H54 (cell line): ENCODE data around the gene XRCC4.

ENCODE experiments used
- DNase-seq: peaks from one replicate; pipeline ENCODE4 v3.0.0; 2011; ENCODE audit warnings: low spot score, mixed read lengths; ENCODE audit not compliant: insufficient read length
- FAIRE-seq: peaks from 3 replicates; lab custom pipeline; 2011; peaks lifted over from hg19 to GRCh38; lab: Jason Lieb, UNC
- POLR2A ChIP-seq: IDR thresholded peaks from 2 replicates; pipeline ENCODE4 v1.6.1; 2011; ENCODE audit warnings: low read depth, mild to moderate bottlenecking, low read length

The XRCC4 gene

DNA sequence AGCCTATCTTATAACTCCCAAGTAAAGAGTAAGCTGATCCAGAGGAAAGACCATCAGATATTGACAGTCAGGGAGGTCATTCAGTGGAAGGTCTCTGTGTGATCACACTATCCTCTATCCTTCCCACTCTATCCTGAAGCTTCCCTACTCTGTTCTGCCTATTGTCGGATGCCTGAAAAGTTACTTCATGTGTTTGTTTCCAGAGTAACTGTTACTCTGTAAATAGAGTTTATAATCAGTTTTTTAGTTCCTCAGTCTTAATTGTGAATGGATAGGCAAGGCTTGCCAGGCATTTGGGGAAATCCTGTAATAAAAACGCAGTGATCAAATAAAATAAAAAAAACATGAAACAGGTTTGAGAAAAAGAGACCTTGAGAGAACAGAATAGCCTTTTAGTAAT is 79.8 kb downstream of the XRCC4 start:
- FAIRE-seq (no peak), DNase-seq (no peak)
- TF ChIP-seq POLR2A = no peak

DNA sequence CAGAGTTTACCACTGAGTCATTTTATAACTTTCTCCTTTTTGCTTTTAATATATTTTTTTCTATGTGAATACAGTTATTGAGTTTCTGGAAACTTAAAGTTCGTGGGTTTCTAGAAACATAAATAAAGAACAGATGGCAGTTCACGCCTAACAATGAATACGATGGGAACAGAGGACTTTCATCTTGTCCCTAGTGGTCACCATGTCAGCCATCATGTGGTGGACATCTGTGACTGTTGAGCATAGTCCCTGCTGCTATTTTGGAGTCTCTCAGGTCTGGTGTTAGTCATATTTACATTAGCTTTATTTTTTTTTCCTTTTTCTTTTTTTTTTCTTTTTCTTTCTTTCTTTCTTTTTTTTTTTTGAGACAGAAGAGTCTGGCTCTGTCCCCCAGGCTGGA is 85.3 kb downstream of the XRCC4 start:
- no peak for FAIRE-seq
- no peak for TF ChIP-seq POLR2A
- no peak for DNase-seq

DNA sequence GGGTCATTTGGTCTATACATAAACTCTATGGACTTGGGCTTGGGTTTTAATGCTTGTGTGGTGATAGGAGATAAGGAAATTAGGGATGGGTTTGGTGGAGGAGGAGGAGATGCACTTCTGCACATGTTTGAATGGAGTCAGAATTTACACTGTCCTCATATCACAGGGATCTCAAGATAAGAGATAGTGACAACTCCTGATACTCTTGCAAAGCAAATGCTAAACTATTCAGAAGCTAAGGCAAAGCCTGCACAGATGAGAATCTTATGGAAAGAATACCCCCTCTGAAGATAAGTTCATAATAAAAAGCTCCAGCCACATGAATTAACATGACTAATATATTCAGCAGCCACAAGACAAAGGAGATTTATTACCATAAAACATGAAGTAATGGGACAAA is 90.2 kb downstream of the XRCC4 start:
- FAIRE-seq (no peak), DNase-seq (no peak)
- no peak for TF ChIP-seq POLR2A

DNA sequence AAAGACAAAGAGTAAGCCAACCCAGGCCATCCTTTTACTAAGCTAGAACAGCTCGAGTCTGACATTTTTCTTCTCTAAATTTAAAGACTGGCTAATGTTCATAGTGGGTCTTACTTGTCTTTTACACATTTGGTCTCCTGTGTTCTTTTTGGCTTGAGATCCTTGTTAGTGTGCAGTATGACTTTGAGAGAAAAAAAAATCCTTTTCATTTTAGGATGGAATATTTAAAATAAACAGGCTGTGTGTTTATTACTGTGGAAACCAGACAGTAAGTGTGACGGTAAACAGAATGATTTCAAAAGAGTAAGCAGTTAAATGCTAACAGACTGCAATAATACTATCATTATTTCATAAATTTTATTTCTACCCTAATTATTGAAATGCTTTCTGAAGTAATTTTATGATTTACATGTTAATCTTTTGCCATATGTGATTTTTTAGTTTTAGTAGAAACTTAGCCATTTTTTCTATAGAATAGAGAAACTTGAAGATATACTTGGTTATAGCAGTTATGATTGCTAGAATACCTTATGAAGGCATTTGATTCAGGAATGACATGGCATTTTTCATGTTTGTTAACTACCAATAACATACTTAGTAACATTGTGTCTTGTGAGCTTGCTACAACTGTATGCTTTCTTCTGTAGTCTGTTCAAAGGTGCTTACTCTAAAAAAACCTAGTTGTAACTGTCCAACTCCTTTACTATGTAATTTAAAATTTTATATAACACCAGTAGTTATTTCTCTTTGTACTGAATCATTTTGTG is 92.4 kb downstream of the XRCC4 start:
- no peak for TF ChIP-seq POLR2A
- FAIRE-seq (no peak), DNase-seq (no peak)

DNA sequence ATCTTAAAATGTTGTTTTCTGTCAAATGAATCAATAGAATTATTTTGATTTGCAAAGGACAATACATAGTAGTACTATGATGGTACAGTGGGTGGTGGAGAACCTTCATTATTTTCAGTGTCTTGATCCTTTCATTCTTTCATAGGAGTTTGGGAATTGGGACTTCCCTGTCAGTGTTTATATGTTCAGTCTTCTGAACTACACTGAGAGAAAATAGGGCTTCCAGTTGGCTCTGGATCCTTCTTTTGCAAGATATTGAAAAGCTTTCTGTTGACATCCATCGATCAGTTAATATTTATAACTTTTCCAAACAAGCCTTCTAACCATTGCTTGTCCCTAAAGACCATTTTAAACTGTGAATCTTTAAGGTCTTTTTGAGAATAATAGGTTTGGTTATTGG is 94.7 kb downstream of the XRCC4 start:
- TF ChIP-seq POLR2A = no peak
- no peak for FAIRE-seq
- no peak for DNase-seq

DNA sequence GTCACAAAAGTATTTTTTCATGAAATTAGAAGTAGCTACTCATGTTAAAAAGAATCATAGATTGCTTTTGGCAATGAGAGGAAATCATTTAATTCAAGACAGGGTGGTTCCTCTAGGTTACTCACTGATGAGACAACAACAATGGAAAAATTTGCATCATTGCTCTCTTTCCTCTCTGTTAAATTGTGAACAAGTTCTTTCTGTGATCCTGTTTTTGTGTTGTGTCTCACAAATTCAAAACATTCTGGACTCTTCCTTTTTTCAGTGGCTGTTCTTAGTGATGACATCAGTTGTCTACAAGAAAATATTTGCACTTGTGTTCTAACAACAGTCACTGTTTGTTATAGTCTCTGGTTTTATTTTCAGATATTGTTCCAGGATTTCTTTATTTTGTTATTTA is 95.3 kb downstream of the XRCC4 start:
- TF ChIP-seq POLR2A = no peak
- DNase-seq = no peak
- FAIRE-seq = no peak

DNA sequence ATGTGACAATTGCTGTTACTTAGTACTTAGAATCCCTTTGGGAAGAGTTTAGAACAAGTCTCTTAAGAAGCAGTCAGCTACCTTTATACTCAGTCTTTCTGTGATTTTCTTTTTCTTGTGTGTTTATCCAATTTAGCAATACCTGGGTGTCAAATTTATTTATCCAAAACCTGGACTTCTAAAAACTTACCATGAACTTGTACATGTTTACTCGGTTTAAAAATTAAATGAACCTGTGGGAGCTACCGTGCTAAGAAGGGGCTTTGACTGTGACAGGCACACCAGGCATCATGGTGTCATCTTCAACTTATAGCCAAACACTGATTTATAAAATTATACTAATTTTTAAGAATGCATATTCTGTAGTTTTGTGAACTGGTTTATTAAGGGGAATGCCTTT is 96.5 kb downstream of the XRCC4 start:
- no peak for DNase-seq
- FAIRE-seq = no peak
- TF ChIP-seq POLR2A = no peak

DNA sequence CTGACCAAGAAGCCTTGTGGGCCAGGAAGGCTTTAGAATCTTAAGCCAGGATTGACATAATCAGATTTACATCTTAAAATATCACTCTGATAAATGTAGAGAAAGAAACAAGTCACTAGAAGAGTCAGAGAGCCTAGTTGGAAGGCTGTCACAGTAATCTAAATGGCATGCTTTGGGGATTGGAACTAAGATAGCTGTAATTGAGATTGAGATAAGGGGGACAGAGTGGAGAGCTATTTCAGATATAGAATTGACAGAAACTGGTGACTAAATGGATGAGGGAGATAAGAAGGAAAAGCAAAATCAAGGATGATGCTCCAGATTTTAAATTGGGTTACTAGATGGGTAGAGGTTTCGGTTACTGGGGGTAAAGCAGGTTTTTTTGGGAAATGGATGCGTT is 100.5 kb downstream of the XRCC4 start:
- FAIRE-seq (no peak), DNase-seq (no peak)
- TF ChIP-seq POLR2A = no peak

DNA sequence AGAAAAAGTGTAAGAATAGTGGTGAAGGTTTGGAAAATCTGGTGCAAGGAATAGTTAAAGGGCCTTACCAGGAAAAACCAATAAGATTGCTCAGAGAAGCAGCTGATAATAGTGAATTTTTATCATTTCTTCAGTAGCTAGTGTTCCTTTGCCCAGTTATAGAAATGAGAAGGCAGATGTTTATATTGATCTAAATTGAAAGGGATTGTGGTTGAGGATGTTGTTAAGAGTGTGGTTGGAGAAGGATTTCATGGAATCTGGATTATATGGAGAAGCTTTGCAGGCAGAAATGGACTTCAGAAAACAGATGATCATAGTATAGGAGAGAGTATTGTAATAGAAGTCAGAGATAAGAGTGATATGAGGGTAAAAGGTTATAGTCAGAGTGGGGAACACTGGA is 102.6 kb downstream of the XRCC4 start:
- DNase-seq = no peak
- no peak for TF ChIP-seq POLR2A
- no peak for FAIRE-seq

DNA sequence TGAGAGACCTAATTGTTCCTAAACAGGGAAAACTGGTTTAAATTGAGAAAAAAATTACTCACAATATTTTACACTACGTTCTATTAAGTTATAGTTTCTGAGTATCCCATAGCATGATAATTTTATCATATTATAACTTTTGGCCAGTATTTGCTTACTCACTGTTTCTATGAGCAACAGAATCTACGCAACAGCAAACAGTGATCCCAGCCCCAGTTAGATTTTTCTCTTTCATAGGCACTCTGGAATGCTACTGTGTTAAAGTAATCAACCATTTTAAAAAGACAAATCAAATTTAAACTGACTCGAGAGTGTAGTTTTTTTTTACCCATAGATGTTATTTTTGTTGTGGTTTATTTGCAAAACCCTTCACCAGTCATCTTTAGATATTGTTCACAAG is 107.2 kb downstream of the XRCC4 start:
- TF ChIP-seq POLR2A = no peak
- FAIRE-seq (no peak), DNase-seq (no peak)

DNA sequence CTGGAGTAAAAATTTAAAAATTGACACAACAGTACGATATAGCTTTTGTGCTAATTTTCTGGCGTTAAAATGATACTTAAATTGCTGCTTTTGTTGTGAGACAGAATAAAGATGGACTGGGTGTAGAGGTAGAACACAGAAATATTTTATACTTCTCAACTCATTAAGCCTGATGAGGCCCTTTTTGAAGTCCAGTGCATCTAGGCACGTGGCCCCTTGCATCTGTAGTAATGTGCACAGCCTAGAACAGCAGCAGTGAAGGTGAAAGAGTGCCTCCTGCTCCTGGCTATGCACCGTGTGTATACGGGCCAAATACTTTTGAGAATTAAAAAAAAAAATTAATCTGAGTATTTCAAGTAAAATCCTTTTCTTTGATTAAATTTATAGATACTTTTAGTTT is 115.6 kb downstream of the XRCC4 start:
- no peak for TF ChIP-seq POLR2A
- FAIRE-seq = no peak

DNA sequence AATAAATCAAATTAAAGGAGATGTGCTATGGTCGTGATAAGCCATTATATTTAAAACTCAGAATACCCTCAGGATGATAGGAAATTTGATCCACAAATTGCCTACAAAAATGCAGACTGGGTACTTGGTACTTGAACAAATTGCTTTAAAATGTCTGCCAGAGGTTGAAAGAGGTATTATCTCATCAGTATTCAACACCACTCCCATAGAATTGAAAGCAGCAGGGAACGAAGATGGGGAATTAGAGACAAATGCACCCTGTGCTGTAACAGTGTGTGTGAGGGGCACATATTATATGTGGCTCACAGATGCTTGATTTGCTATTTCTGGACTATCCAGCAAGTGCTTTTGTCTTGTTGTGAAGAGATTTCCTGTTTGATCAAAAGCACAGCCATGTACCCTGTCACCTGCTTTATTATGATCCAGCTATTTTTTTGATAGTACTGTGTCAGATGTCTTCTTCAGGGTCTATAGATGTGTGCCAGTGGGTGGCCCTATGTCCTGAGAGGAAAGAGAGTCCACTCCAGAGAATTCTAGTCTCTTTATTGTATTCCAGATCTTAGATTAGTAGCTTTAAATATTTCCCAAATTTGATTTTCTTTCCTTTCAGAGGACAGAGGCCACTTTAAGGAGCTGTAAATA is 120.1 kb downstream of the XRCC4 start:
- TF ChIP-seq POLR2A = no peak
- DNase-seq = no peak
- no peak for FAIRE-seq

More for the DNA sequence above, 115.6 kb downstream of the XRCC4 start:
- no peak for DNase-seq

DNA sequence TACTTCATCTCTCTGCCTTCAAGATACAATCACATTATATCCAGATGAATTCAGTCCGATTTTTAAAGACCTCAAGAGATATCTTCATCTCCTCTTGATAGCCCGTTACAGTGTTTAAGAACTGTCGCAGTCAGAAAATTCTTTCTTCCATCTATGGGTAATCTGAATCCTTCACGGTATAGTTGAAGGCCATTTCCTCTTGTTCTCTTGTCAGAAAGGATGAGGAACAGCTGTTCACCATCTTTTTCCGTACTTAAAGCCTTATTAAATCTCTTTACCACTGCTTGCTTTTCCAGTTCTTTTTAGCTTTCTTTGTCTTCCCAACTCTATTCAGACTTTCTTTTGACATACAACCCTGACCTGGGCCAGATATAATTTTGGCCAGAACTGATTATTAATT is 121.8 kb downstream of the XRCC4 start:
- TF ChIP-seq POLR2A = no peak
- DNase-seq = no peak
- FAIRE-seq = no peak

DNA sequence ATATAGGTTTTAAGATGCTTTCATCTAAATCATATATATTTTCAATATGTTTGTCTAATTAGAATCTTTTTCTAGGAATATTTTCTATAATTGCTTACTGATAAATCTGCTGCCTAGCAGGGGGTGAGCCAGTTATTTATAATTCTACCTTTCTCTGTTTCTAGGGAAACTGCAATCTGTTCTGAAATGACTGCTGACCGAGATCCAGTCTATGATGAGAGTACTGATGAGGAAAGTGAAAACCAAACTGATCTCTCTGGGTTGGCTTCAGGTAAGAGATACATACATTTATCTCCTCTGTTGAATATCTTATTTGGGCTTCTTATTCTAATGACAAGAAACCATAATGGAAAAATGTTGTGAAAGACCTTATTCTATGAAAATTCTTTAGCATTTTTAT is 127.3 kb downstream of the XRCC4 start:
- FAIRE-seq (no peak), DNase-seq (no peak)
- no peak for TF ChIP-seq POLR2A

DNA sequence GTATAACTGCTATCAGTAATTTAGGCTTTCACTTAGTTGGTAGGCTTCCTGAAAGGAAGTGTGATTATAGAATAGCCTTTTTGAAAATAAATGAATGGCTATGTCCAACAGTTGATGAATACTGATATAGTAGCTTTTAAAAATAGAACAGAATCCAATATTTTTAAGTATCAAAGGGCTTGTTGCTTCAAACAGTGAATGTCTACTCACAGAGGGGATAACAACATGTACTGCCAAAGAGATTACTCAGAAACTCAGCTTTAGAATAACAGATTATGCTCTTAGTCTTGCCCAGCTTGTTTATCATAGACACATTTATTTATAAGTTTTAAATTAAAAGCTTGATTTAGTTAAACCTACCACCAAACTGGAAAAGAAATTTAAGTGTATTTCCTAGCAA is 132.6 kb downstream of the XRCC4 start:
- no peak for TF ChIP-seq POLR2A
- DNase-seq = no peak
- FAIRE-seq = no peak
